K562 (cell line): Measurements from ENCODE around the gene CLIC1. TPM values are rescaled to one million over a fixed set of nuclear protein-coding genes. Genes with fewer than 3 reads are reported as not detected.

ENCODE experiments used
- BRD9 ChIP-seq: fragments of 450-650 bp; IDR thresholded peaks from 2 replicates; pipeline ENCODE4 v1.6.1; 2018; ENCODE audit warnings: low read depth; ENCODE audit not compliant: partially characterized antibody
- DDX20 ChIP-seq: fragments of 450-650 bp; IDR thresholded peaks from 2 replicates; pipeline ENCODE4 v1.6.1; 2016; ENCODE audit warnings: missing genetic modification characterization, low read depth, mild to moderate bottlenecking, missing compliant biosample characterization, moderate library complexity
- EGR1 ChIP-seq: fragments of 450-650 bp; conservative IDR thresholded peaks from 2 replicates; pipeline ENCODE4 v1.6.1; 2017; ENCODE audit warnings: mild to moderate bottlenecking
- ELK1 ChIP-seq: sonication (generic); formaldehyde crosslinking; IDR thresholded peaks from 2 replicates; pipeline ENCODE4 v1.8.1; 2022; ENCODE audit warnings: missing genetic modification reagents
- ESRRA ChIP-seq: fragments of 450-650 bp; IDR thresholded peaks from 2 replicates; pipeline ENCODE4 v1.6.1; 2014; ENCODE audit warnings: low read depth, mild to moderate bottlenecking, moderate library complexity, borderline replicate concordance
- HINFP ChIP-seq: fragments of 450-650 bp; conservative IDR thresholded peaks from 2 replicates; pipeline ENCODE4 v1.6.1; 2016; ENCODE audit warnings: missing genetic modification characterization, low read depth, mild to moderate bottlenecking, control low read depth, missing compliant biosample characterization
- MTF1 ChIP-seq: fragments of 250-450 bp; sonication (Bioruptor Pico); IDR thresholded peaks from 2 replicates; pipeline ENCODE4 v1.9.0; 2021; ENCODE audit warnings: moderate library complexity, mild to moderate bottlenecking, inconsistent platforms, borderline replicate concordance
- NCOA4 ChIP-seq: fragments of 450-650 bp; IDR thresholded peaks from 2 replicates; pipeline ENCODE4 v1.6.1; 2018; ENCODE audit warnings: mild to moderate bottlenecking; ENCODE audit not compliant: partially characterized antibody
- NELFE ChIP-seq: IDR thresholded peaks from 2 replicates; pipeline ENCODE4 v1.6.1; 2011; ENCODE audit warnings: mild to moderate bottlenecking; ENCODE audit not compliant: insufficient read depth, insufficient read length
- NFXL1 ChIP-seq: fragments of 450-650 bp; formaldehyde crosslinking; IDR thresholded peaks from 2 replicates; pipeline ENCODE4 v1.4.0; 2021; ENCODE audit warnings: mild to moderate bottlenecking
- NR2C2 ChIP-seq, 2 experiments: fragments of 200-800 bp in 1 of 2; sonication (Bioruptor generic) in 1 of 2; sonication (generic) in 1 of 2; formaldehyde crosslinking in 1 of 2; IDR thresholded peaks; 2 replicates each; pipeline versions ENCODE4 v1.6.1 to v1.8.0; 2016 to 2022; ENCODE audit warnings: mild to moderate bottlenecking in 1 of 2, missing compliant biosample characterization in 1 of 2, missing genetic modification characterization in 1 of 2, missing genetic modification reagents in 1 of 2
- PTRF ChIP-seq: fragments of 450-650 bp; IDR thresholded peaks from 2 replicates; pipeline ENCODE4 v1.6.1; 2016; ENCODE audit warnings: mild to moderate bottlenecking, missing genetic modification characterization, missing compliant biosample characterization
- SPI1 ChIP-seq: IDR thresholded peaks from 2 replicates; pipeline ENCODE4 v1.6.1; 2011; ENCODE audit warnings: low read depth, low read length, control low read depth, borderline replicate concordance
- SRF ChIP-seq, 2 experiments: fragments of 250-450, 450-650 bp in 1 of 2; sonication (Bioruptor Pico) in 1 of 2; sonication (generic) in 1 of 2; formaldehyde crosslinking; IDR thresholded peaks; 2 replicates each; pipeline versions ENCODE4 v1.5.0 to v1.5.1; 2020 to 2022; ENCODE audit warnings: mild to moderate bottlenecking in 1 of 2, missing genetic modification reagents in 1 of 2
- TFAM ChIP-seq: fragments of 250-450 bp; sonication (Bioruptor Pico); conservative IDR thresholded peaks from 2 replicates; pipeline ENCODE4 v1.5.0; 2021; ENCODE audit warnings: mild to moderate bottlenecking, moderate library complexity
- ZNF184 ChIP-seq: sonication (generic); formaldehyde crosslinking; IDR thresholded peaks from 2 replicates; pipeline ENCODE4 v1.5.0; 2020; ENCODE audit warnings: missing genetic modification reagents
- ZNF217 ChIP-seq: sonication (generic); formaldehyde crosslinking; IDR thresholded peaks from 2 replicates; pipeline ENCODE4 v1.8.0; 2022; ENCODE audit warnings: mild to moderate bottlenecking, missing genetic modification reagents
- ZNF239 ChIP-seq: fragments of 250-450 bp; sonication (Bioruptor Pico); IDR thresholded peaks from 2 replicates; pipeline ENCODE4 v1.4.0; 2020; ENCODE audit warnings: mild to moderate bottlenecking
- ZNF436 ChIP-seq: fragments of 250-450, 450-650 bp; sonication (Bioruptor Pico); formaldehyde crosslinking; IDR thresholded peaks from 2 replicates; pipeline ENCODE4 v1.7.0; 2020; ENCODE audit warnings: mild to moderate bottlenecking
- ZNF639 ChIP-seq, 2 experiments: fragments of 200-800 bp in 1 of 2; sonication (Bioruptor generic) in 1 of 2; sonication (generic) in 1 of 2; formaldehyde crosslinking in 1 of 2; IDR thresholded peaks in 1 of 2; conservative IDR thresholded peaks in 1 of 2; 2 replicates each; pipeline versions ENCODE4 v1.5.0 to v1.6.1; 2016 to 2020; ENCODE audit warnings: missing compliant biosample characterization in 1 of 2, missing genetic modification characterization in 1 of 2, missing genetic modification reagents in 1 of 2
- polyA plus RNA-seq, 8 experiments: library from polyadenylated mRNA; depleted of rRNA in 4 of 8; stranded (reverse) in 5 of 8; unstranded in 3 of 8; fragments of >200 nt; fragmentation: Nextera tagmentation in 2 of 8; fragmentation: Illumina TruSeq in 1 of 8; extraction: Ambion mirVana in 2 of 8; extraction: Trizol in 1 of 8; gene quantifications; 2 replicates each; pipeline versions ENCODE4 v1.2.1 to v1.2.3, GENCODE V29; 2011 to 2014; ENCODE audit warnings: inconsistent platforms in 1 of 8, missing spikeins in 1 of 8
- total RNA-seq, 7 experiments: library from RNA; depleted of rRNA in 6 of 7; stranded (reverse); fragments of >200 nt in 6 of 7; fragmentation: Illumina TruSeq in 2 of 7; extraction: Trizol in 2 of 7; gene quantifications; 2 replicates each; pipeline versions ENCODE4 v1.2.1 to v1.2.3, GENCODE V29; 2011 to 2021; ENCODE audit warnings: low replicate concordance in 1 of 7
- TF ChIP-seq, protein P1 (sequence below): fragments of 450-650 bp; IDR thresholded peaks from 2 replicates; pipeline ENCODE4 v1.6.1; 2017; ENCODE audit warnings: antibody characterized with exemption

CLIC1 gene
- total and polyA plus RNA-seq, 9 of the 15 experiments (the other 6 are each of a cell fraction or from before 2014, with no cell fraction given): 1,267 to 2,419 (median 1,808) TPM

GRCh38 chr6:31729979-31730630 lies 6.2 kb downstream of the CLIC1 start (continued):
- TF ChIP-seq ELK1: no peak
- peak; percentile 17 for TF ChIP-seq NCOA4
- no peak for TF ChIP-seq SPI1
- peak; percentile 86 for TF ChIP-seq ZNF436
- no peak for TF ChIP-seq ZNF217 (CRISPR knock-in tag)
- TF ChIP-seq ZNF639 (CRISPR knock-in tag; conservative IDR thresholded peaks at IDR 0.05 in 1 of 2, IDR thresholded peaks at IDR 0.05 in 1 of 2): no peak
- no peak for TF ChIP-seq PTRF (tag)
- no peak for TF ChIP-seq ESRRA
- no peak for TF ChIP-seq MTF1
- peak; percentile 73 to 83; a peak in 2 of 4 replicates for TF ChIP-seq SRF (CRISPR knock-in tag; IDR thresholded peaks at IDR 0.05)
- TF ChIP-seq ZNF184: no peak
- no peak for TF ChIP-seq NELFE
- TF ChIP-seq EGR1: no peak
- TF ChIP-seq DDX20 (tag): no peak
- TF ChIP-seq, protein P1, sequence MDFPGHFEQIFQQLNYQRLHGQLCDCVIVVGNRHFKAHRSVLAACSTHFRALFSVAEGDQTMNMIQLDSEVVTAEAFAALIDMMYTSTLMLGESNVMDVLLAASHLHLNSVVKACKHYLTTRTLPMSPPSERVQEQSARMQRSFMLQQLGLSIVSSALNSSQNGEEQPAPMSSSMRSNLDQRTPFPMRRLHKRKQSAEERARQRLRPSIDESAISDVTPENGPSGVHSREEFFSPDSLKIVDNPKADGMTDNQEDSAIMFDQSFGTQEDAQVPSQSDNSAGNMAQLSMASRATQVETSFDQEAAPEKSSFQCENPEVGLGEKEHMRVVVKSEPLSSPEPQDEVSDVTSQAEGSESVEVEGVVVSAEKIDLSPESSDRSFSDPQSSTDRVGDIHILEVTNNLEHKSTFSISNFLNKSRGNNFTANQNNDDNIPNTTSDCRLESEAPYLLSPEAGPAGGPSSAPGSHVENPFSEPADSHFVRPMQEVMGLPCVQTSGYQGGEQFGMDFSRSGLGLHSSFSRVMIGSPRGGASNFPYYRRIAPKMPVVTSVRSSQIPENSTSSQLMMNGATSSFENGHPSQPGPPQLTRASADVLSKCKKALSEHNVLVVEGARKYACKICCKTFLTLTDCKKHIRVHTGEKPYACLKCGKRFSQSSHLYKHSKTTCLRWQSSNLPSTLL: no peak
- no peak for TF ChIP-seq BRD9
- peak; percentile 70; the same call in 1 of the 2 replicates for TF ChIP-seq ZNF239 (CRISPR knock-in tag)
- TF ChIP-seq NR2C2 (CRISPR knock-in tag; IDR thresholded peaks at IDR 0.05): 0 out of 2 replicates have a peak, but pooled peaks have one; percentile 6
- TF ChIP-seq NR2C2 (tag; IDR thresholded peaks at IDR 0.05): no peak
- TF ChIP-seq HINFP (tag): peak; percentile 68
- TF ChIP-seq TFAM (CRISPR knock-in tag): no peak
- peak; percentile 94 for TF ChIP-seq NFXL1 (CRISPR knock-in tag)
